Fibroblast of skin of scalp (primary cell): ENCODE data around the gene TTC39B.

Source experiments
- DNase-seq: peaks from one replicate; pipeline ENCODE4 v3.0.0-alpha.2; 2013

Gene TTC39B

GRCh38 chr9:15160673-15161072, 146.3 kb downstream of the TTC39B start:
- DNase-seq: no peak

GRCh38 chr9:15158064-15158463, 149.0 kb downstream of the TTC39B start:
- no peak for DNase-seq

- DNase-seq: no peak
These were observed 149.6 kb downstream of the TTC39B start for GRCh38 chr9:15157381-15157780.

- peak; percentile 21 for DNase-seq
These were observed 150.8 kb downstream of the TTC39B start for GRCh38 chr9:15156241-15156640.

GRCh38 chr9:15155826-15156225, 151.2 kb downstream of the TTC39B start:
- peak; percentile 58 for DNase-seq

GRCh38 chr9:15155323-15155722, 151.7 kb downstream of the TTC39B start:
- DNase-seq: no peak

GRCh38 chr9:15154677-15155076, 152.3 kb downstream of the TTC39B start:
- DNase-seq: no peak

GRCh38 chr9:15153961-15154360, 153.1 kb downstream of the TTC39B start:
- no peak for DNase-seq

GRCh38 chr9:15150939-15151338, 156.1 kb downstream of the TTC39B start:
- DNase-seq: no peak

- peak; percentile 34 for DNase-seq
These were observed 157.6 kb downstream of the TTC39B start for GRCh38 chr9:15149450-15149849.

GRCh38 chr9:15146268-15146700, 160.7 kb downstream of the TTC39B start:
- DNase-seq: no peak

GRCh38 chr9:15144622-15145061, 162.4 kb downstream of the TTC39B start:
- no peak for DNase-seq

- DNase-seq: peak; percentile 58
These were observed 164.0 kb downstream of the TTC39B start for GRCh38 chr9:15142878-15143534.

- DNase-seq: no peak
These were observed 167.0 kb downstream of the TTC39B start for GRCh38 chr9:15140051-15140450.

GRCh38 chr9:15139469-15139868, 167.5 kb downstream of the TTC39B start:
- DNase-seq: no peak

- no peak for DNase-seq
These were observed 168.7 kb downstream of the TTC39B start for GRCh38 chr9:15138357-15138686.

- no peak for DNase-seq
These were observed 169.2 kb downstream of the TTC39B start for GRCh38 chr9:15137658-15138356.

- no peak for DNase-seq
These were observed 169.9 kb downstream of the TTC39B start for GRCh38 chr9:15137089-15137488.

GRCh38 chr9:15136646-15137045, 170.4 kb downstream of the TTC39B start:
- no peak for DNase-seq

- DNase-seq: peak; percentile 83
These were observed 171.7 kb downstream of the TTC39B start for GRCh38 chr9:15135164-15135792.

- DNase-seq: no peak
These were observed 173.5 kb downstream of the TTC39B start for GRCh38 chr9:15133488-15133887.

GRCh38 chr9:15132091-15132490, 174.9 kb downstream of the TTC39B start:
- DNase-seq: no peak

- DNase-seq: no peak
These were observed 175.9 kb downstream of the TTC39B start for GRCh38 chr9:15131094-15131493.

- DNase-seq: no peak
These were observed 179.2 kb downstream of the TTC39B start for GRCh38 chr9:15127831-15128230.
